ENCODE data around the gene FGD2. TPM values are rescaled to one million over a fixed set of nuclear protein-coding genes. Genes with fewer than 3 reads are reported as not detected.

Gene FGD2
- total RNA-seq, 1 donor from 2014 or later: not detected

DNA sequence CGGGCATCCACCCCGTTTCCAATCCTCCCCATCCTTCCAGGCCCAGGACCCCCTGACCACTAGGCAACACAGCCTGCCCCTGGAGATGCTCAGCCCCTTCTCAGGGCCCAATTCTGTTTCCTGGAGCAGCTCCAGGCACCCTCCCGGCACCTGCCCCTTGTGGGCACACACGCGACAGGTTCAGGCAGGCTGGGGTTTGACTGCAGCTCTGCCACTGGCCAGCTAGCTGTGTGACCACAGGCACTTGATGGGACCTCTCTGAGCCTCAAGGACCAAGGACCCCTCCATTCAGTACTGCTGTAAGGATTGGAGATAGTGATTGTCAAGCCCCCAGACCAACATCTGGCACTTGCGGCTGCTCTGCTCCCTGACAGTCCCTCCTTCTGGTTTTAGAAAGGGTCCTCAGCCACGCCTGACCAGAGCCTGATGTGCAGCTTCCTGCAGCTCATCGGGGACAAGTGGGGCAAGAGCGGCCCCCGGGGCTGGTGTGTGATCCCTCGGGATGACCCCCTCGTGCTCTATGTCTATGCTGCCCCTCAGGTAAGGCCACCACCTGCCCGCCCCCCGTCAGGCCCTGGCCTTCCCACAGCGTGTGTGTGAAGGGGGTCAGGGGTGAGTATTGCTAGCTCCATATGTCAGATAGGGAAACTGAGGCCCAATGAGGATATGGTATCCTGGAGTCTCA lies 21.7 kb downstream of the FGD2 start:
- Mint-ChIP-seq H3K4me1 (no peaks in the 10 kb centered on the region), H3K4me3 (no peak overlapping the region), H3K27ac (ENCODE audit: unreplicated experiment) (no peak overlapping the region), H3K9me3 (peaks cover 3% of the 10 kb centered on the region), H3K36me3 (ENCODE audit: low read depth) (no peaks in the 10 kb centered on the region), H3K27me3 (ENCODE audit: low read depth) (no peaks in the 10 kb centered on the region)
- TF ChIP-seq, protein P1, sequence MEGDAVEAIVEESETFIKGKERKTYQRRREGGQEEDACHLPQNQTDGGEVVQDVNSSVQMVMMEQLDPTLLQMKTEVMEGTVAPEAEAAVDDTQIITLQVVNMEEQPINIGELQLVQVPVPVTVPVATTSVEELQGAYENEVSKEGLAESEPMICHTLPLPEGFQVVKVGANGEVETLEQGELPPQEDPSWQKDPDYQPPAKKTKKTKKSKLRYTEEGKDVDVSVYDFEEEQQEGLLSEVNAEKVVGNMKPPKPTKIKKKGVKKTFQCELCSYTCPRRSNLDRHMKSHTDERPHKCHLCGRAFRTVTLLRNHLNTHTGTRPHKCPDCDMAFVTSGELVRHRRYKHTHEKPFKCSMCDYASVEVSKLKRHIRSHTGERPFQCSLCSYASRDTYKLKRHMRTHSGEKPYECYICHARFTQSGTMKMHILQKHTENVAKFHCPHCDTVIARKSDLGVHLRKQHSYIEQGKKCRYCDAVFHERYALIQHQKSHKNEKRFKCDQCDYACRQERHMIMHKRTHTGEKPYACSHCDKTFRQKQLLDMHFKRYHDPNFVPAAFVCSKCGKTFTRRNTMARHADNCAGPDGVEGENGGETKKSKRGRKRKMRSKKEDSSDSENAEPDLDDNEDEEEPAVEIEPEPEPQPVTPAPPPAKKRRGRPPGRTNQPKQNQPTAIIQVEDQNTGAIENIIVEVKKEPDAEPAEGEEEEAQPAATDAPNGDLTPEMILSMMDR (conservative IDR thresholded peaks at IDR 0.05): no peak
- no peak for DNase-seq (ENCODE audit: low read depth, low spot score)

DNA sequence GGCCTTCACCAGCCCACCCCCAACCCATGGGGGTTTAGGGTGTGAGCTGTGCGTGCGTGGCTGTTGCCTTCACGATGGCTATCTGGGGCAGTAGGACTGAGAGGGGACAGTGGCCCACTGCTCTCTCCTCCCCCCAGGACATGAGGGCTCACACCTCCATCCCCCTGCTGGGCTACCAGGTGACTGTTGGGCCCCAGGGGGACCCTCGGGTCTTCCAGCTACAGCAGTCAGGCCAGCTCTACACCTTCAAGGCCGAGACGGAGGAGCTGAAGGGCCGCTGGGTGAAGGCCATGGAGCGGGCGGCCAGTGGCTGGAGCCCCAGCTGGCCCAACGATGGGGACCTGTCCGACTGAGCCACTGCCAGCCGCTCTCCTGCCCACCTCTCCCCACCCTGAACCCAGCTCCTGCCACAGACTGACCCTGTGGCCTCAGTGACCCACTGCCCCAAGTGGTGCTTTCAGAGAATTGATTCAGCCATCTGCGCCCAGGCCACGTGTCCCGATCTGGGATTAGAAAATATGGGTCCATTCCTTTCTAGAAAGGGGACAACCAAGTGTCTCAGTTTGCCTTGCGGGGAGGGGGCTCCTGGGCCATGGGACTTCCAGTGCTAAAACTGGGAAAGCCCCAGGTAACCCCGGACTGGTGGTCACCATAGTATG lies 22.5 kb downstream of the FGD2 start:
- TF ChIP-seq, protein P1 (conservative IDR thresholded peaks at IDR 0.05): no peak
- no peak for DNase-seq (ENCODE audit: low read depth, low spot score)
- H3K4me3 Mint-ChIP-seq: no peak overlapping the region
- no peaks in the 10 kb centered on the region for H3K27me3 Mint-ChIP-seq (ENCODE audit: low read depth)
- H3K36me3 Mint-ChIP-seq (ENCODE audit: low read depth): no peaks in the 10 kb centered on the region
- H3K27ac Mint-ChIP-seq (ENCODE audit: unreplicated experiment): no peak overlapping the region
- H3K4me1 Mint-ChIP-seq: no peaks in the 10 kb centered on the region
- peaks cover 3% of the 10 kb centered on the region for H3K9me3 Mint-ChIP-seq

DNA sequence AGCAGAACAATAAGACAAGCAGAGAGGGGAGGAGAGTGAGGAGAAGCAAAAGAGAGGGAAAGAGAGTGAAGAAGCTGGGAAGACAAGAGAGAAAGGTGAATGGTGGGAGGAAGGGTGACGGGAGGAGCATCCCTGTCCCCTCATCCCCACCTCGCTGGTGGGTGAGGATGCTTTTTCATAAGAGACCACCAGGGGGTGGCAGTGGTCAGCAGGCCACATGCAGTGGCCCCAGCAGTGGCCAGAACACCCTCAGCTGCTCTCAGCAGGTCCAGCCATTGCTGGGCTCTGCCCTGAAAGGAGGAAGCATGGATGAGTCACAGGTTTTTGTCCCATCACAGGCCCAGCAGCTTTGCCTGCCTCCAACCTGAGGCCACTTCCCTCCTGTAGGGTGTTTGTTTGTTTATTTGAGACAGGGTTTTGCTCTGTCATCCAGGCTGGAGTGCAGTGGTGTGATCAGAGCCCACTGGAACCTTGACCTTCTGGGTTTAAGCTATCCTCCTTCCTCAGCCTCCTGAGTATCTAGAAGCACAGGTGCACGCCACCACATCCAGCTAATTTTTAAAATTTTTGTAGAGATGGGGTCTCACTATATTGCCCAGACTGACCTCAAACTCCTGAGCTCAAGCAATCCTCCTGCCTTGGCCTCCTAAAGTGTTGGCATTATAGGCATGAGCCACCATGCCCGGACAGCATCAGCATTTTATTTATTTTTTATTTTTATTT lies 24.0 kb downstream of the FGD2 start:
- Mint-ChIP-seq H3K4me3 (no peak overlapping the region), H3K27ac (ENCODE audit: unreplicated experiment) (no peak overlapping the region), H3K4me1 (peaks cover 3% of the 10 kb centered on the region), H3K36me3 (ENCODE audit: low read depth) (no peaks in the 10 kb centered on the region), H3K27me3 (ENCODE audit: low read depth) (no peaks in the 10 kb centered on the region), H3K9me3 (peaks cover 3% of the 10 kb centered on the region)
- TF ChIP-seq, protein P1 (conservative IDR thresholded peaks at IDR 0.05): peak; percentile 76
- peak; percentile 58 for DNase-seq (ENCODE audit: low read depth, low spot score)

DNA sequence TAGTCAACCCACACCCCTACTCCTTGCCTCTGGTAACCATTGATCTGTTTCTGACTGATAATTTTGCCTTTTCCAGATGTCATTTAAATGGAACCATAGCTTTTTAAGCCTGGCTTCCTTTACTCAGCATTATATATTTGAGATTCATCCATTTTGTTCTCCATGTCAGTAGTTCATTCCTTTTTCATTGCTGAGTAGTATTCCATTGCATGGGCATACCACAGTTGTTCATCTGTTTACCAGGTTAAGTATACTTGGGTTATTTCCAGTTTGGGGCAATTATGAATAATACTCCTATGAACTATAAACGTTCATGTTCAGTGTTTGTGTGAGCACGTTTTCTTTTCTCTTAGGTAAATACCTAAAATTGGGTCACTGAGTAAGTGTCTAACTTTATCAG lies 25.1 kb downstream of the FGD2 start:
- peaks cover 3% of the 10 kb centered on the region for H3K9me3 Mint-ChIP-seq
- DNase-seq (ENCODE audit: low read depth, low spot score): no peak
- no peaks in the 10 kb centered on the region for H3K27me3 Mint-ChIP-seq (ENCODE audit: low read depth)
- H3K36me3 Mint-ChIP-seq (ENCODE audit: low read depth): no peaks in the 10 kb centered on the region
- H3K4me3 Mint-ChIP-seq: no peak overlapping the region
- TF ChIP-seq, protein P1 (conservative IDR thresholded peaks at IDR 0.05): no peak
- no peak overlapping the region for H3K27ac Mint-ChIP-seq (ENCODE audit: unreplicated experiment)
- peaks cover 3% of the 10 kb centered on the region for H3K4me1 Mint-ChIP-seq

DNA sequence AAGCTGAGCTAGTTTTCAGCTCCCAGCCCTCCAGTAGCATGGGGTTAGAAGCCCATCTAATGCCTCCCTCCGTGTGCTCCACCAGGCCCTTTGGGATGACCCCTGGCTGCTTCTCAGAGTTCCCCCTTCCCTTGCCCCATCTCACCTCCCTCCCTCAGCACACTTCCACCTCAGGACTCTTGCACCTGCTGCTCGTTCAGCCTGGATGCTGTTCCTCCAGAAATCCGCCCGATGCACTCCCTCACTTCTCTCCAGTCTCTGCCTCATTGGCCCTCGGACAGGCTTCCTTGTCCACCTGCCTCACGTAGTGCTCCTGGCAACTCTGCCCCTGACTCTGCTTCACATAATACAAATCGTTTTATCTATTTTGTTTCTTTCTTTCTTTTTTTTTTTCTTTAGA lies 26.8 kb downstream of the FGD2 start:
- Mint-ChIP-seq H3K27me3 (ENCODE audit: low read depth) (no peaks in the 10 kb centered on the region), H3K9me3 (peaks cover 3% of the 10 kb centered on the region), H3K4me3 (no peak overlapping the region), H3K36me3 (ENCODE audit: low read depth) (no peaks in the 10 kb centered on the region), H3K27ac (ENCODE audit: unreplicated experiment) (no peak overlapping the region), H3K4me1 (peaks cover 3% of the 10 kb centered on the region)
- no peak for DNase-seq (ENCODE audit: low read depth, low spot score)
- TF ChIP-seq, protein P1 (conservative IDR thresholded peaks at IDR 0.05): no peak

Data from neural crest cell (in vitro differentiated cells).